G401 (cell line): ENCODE data around the gene HS6ST2. TPM values are rescaled to one million over a fixed set of nuclear protein-coding genes. Genes with fewer than 3 reads are reported as not detected.
"Not testable (repeated sequence)": the region's sequence is repeated elsewhere in the genome, so short reads cannot be mapped to it uniquely, and the experiment has no call there.

Experiments
- DNase-seq: peaks from one replicate; pipeline ENCODE4 v3.0.0-alpha.2; 2015; ENCODE audit warnings: low spot score
- in situ Hi-C: cut with HindIII; loops from 2 replicates; pipeline ENCODE4 v1.10.0; 2016; ENCODE audit warnings: low sequenced_read_pairs, mixed read lengths
- total RNA-seq: library from RNA; depleted of rRNA; stranded (reverse); fragments of >200 nt; shearing (Covaris generic); gene quantifications from 2 replicates; pipeline ENCODE4 v1.2.3, GENCODE V29; 2014

HS6ST2 gene
- total RNA-seq, 1 experiment from 2014 or later, result 103 TPM

DNA sequence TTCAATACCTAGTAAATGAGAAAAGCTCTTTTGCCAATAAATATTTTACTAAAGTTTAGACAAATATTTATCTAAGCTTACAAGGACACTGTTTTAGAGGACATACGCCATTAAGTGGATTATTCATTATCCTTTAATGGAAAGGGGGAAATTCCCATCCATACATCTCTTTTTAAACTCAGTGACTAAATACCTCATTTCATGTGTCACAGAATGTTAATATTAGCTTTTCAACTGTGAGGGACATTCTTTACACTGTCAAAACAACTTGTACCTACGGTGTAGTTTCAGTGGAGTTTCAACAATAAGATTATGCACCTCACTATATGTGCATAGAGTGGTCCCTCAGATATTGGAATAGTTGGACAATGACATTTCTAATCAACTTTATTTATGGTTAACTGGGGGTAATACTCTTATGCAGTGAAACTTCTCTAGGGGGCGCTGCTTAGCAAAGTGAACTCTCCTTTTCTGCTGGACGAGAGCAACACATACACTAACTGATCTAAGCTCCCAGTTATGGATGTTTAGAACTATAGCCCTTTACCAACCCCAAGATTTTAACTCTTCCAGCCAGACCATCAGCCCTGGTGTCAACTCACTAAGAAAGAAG lies 9.7 kb downstream of the HS6ST2 start:
- in situ Hi-C loops, result loop anchor here (25.0 kb wide), 1 partner anchor 211 kb away; no protein-coding TSS in a partner anchor
- DNase-seq, result no peak

DNA sequence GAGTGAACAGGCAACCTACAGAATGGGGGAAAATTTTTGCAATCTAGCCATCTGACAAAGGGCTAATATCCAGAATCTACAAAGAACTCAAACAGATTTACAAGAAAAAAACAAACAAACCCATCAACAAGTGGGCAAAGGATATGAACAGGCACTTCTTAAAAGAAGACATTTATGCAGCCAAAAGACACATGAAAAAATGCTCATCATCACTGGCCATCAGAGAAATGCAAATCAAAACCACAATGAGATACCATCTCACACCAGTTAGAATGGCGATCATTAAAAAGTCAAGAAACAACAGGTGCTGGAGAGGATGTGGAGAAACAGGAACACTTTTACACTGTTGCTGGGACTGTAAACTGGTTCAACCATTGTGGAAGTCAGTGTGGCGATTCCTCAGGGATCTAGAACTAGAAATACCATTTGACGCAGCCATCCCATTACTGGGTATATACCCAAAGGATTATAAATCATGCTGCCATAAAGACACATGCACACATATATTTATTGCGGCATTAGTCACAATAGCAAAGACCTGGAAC lies 13.3 kb downstream of the HS6ST2 start:
- in situ Hi-C loops, result loop anchor here (25.0 kb wide), 1 partner anchor 208 kb away; no protein-coding TSS in a partner anchor
- DNase-seq, result not testable (repeated sequence)

DNA sequence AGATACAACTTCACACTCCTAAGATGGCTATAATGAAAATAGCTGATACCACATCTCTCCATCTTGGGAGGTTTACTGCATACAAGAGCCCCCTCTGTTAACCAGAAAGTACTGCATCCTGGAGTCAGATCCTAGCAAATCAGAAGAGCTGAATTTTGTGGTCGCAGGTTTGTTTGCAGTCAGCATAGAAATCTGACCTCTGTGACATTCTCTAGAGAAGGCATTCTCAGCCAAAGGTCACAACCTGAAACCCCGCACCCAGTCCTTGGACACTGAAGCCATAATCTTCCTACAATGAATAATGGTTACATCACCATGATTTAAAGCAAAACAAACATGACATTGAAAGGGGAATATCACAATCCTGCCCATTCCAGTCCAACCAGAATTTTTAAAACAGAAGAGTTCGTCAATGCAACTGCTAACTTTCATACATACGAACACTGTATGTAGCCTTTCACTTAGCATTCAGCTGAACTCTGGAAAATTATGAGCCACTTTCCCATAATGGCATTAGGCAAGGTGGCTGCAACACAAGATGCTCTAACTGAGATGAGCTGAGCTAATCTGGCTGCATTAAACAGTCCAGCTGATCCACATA lies 17.6 kb downstream of the HS6ST2 start:
- in situ Hi-C loops, result loop anchor here (25.0 kb wide), 1 partner anchor 204 kb away; no protein-coding TSS in a partner anchor
- no peak for DNase-seq

DNA sequence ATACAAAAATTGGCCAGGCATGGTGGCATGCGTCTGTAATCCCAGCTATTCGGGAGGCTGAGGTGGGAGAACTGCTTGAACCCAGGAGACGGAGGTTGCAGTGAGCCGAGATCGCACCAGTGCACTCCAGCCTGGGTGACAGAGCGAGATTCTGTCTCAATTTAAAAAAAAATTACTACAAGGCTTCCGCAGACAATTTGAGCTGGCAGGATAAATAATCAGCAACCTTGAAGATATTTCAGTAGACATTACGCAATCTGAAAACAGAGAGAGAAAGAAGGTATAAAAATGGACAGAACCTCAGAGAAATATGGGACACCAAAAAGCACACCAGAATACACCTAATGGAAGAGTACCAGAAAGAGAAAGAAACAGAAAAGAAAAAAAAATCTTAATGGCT lies 25.3 kb downstream of the HS6ST2 start:
- DNase-seq, result no peak
- in situ Hi-C loops, result loop anchor here (25.0 kb wide), 1 partner anchor 196 kb away; no protein-coding TSS in a partner anchor

DNA sequence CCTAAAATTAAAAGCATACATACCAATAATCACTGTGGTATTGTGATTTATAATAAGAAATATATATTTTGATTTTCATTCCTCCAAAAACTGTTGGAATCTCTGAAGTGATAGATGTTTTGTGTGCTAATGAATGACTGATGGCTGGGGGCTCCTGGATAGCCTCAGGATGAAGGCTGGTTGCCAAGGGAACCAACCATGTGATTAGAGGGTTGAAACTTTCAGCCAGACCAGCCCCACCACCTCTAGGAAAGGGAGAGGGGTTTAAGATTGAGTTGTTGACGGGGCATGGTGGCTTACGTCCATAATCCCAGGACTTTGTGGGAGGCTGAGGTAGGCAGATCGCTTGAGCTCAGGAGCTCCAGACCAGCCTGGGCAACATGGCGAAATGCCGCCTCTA lies 34.0 kb downstream of the HS6ST2 start:
- no peak for DNase-seq
- in situ Hi-C loops, result no loop called here

DNA sequence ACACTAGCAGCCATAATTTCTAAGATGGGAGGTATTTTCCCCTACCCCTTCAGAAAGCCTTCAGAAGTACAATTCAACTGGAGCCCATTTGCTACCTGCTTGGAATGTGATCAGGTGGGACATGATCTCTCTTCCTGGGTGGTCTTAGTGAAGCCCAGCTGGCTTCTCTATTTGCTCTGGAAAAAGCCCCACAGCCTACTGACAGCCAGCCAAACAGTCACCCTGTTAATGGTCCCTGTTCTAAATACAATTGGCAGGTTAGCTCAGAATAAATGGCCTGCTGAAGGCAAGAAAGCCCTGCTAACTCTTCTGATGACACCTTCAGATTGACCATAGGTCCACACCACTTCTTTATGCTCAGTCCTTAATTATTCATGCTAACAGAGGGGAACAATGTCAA lies 39.9 kb downstream of the HS6ST2 start:
- in situ Hi-C loops, result no loop called here
- no peak for DNase-seq

DNA sequence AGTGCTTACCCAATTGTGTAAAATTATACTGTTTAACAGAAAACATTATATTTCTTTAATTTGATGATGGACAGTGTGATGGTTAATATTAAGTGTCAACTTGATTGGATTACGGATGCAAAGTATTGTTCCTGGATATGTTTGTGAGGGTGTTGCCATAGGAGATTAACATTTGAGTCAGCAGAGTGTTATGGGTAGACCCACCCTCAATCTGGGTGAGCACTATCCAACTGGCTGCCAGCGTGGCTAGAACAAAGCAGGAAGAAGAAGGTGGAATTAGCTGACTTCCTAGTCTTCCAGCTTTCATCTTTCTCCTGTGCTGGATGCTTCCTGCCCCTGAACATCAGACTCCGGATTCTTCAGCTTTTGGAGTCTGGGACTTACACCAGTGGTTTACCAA lies 42.1 kb downstream of the HS6ST2 start:
- in situ Hi-C loops, result no loop called here

DNA sequence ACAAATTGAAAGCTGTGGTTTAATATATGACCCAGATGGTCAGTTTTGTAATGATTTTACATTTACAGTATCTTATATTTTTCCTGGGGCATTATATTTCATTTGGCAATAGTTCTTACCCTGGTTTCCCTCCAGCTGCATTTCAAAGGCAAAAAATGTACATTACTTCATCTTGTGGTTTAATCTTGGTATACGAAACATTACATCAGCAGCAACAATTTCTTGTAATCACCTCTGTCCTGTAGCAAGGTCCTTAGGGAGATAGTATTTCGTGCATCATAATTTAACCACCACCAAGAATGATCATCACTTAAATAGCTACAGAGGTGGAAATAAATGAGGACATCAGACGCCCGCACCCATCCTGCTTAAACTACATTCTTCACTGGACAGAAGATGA lies 48.8 kb downstream of the HS6ST2 start:
- in situ Hi-C loops, result no loop called here
- DNase-seq, result no peak

More for the DNA sequence above, 42.1 kb downstream of the HS6ST2 start:
- DNase-seq, result no peak

DNA sequence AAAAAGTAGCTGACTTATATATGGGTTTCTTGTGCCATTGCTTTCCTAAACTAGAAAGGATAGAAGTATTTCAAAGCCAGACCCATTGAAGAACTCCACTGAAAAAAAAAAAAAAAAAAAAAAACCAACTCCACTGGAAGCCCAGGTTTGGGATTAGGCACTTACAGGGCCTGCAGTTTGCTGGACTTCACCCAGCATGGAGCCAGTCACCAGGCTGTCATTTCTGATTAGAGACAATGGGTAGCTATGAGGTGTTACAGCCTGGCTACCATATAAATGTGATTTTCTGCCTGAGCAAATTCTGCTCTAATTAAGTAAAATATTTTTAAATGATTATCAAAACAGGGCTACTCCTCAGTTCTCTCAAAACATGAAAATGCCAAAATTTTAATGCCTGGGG lies 49.5 kb downstream of the HS6ST2 start:
- in situ Hi-C loops, result no loop called here
- peak; percentile 14 for DNase-seq

DNA sequence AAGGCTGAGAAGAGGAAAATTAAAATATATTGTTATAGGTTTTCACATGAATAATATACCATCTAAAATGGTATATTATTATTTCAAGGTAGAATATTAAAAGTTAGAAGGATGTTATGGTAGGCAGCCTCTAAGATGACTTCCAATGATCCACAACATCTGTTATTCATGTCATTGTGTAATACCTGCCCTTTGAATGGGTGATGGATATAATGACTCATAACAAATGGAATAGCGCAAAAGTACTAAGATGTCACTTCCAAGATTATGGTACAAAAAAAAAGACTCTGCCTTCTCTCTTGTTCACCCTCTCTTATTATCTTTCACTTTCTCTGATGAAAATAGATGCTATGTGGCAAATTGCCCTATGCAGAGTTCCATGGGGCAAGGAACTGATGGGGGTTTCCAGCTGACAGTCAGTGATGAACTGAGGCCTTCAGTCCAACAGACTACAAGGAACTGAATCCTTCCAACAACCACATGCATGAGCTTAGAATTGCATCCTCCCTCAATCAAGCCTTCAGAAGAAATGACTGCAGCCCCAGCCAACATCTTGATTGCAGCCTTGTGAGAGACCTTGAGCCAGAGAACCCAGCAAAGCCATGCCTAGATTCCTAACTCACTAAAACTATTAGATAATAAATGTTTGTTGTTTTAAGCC lies 57.7 kb downstream of the HS6ST2 start:
- DNase-seq, result no peak
- in situ Hi-C loops, result no loop called here

DNA sequence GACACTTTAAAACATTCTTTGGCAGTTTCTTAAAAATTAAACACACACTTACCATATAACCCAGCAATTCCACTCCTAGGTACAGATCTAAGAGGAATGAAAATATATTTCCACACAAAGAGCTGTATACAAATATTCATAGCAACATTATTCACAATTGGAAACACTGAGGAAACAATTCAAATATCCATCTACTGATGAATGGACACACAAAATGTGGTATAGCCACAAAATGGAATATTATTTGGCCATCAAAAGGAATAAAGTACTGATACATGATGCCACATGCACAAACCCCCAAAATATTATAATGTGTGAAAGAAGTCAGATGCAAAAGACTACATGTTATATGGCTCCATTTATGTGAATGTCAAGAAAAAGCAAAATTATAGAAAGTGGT lies 70.9 kb downstream of the HS6ST2 start:
- in situ Hi-C loops, result no loop called here
- DNase-seq, result no peak

DNA sequence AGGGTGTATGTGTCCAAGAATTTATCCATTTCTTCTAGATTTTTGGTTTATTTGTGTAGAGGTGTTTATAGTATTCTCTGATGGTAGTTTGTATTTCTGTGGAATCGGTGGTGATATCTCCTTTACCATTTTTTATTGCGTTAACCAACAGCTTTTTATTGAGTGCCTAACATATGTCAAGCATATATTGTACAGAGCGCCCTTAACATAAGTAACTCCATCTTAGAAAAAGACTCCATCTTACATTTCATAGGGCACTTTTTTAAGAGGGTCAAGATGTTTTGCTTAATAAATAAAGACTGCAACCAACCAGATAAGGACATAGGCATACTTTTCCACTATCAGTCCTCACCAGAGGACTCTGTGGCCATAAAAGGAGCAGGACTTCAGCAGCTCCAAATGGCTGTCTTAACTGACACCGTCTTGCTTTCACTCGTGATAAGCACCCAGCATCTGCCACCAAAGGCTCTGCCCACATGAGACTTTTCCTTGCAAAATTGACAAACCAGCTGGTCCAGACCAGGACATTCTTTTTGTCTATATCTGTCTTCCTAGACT lies 75.0 kb downstream of the HS6ST2 start:
- in situ Hi-C loops, result no loop called here
- no peak for DNase-seq

DNA sequence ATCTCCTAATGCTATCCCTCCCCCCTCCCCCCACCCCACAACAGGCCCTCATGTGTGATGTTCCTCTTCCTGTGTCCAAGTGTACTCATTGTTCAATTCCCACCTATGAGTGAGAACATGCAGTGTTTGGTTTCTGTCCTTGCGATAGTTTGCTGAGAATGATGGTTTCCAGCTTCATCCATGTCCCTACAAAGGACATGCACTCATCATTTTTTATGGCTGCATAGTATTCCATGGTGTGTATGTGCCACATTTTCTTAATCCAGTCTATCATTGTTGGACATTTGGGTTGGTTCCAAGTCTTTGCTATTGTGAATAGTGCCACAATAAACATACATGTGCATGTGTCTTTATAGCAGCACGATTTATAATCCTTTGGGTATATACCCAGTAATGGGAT lies 77.7 kb downstream of the HS6ST2 start:
- in situ Hi-C loops, DNase-seq: not testable (repeated sequence)

DNA sequence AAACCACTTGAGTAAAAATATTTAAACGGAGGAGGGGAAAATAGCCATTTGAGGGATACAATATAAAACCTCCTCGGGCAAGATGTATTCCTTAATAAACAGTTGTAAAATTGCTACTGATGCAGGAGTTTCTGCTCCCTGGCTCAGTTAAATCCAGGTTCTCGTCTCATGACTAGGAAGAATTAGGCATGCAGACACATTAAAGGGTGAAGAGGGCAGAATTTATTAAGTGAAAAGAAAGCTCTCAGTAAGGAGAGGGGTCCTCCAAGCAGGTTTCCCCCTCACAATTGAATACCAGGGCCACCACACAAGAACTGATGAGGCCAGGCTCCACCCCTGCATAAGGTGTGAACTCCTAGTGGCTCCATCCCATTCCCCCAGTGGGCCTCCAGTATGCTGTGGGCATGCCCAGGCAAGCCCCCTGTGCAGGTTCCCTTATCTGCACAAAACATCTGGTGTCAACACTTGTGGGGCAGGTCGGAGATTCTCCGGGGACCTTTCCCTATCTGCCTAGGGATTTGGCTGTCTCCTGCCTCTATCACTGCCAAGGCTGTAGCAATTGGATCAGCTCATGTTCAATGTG lies 80.4 kb downstream of the HS6ST2 start:
- in situ Hi-C loops, result no loop called here
- DNase-seq, result no peak

DNA sequence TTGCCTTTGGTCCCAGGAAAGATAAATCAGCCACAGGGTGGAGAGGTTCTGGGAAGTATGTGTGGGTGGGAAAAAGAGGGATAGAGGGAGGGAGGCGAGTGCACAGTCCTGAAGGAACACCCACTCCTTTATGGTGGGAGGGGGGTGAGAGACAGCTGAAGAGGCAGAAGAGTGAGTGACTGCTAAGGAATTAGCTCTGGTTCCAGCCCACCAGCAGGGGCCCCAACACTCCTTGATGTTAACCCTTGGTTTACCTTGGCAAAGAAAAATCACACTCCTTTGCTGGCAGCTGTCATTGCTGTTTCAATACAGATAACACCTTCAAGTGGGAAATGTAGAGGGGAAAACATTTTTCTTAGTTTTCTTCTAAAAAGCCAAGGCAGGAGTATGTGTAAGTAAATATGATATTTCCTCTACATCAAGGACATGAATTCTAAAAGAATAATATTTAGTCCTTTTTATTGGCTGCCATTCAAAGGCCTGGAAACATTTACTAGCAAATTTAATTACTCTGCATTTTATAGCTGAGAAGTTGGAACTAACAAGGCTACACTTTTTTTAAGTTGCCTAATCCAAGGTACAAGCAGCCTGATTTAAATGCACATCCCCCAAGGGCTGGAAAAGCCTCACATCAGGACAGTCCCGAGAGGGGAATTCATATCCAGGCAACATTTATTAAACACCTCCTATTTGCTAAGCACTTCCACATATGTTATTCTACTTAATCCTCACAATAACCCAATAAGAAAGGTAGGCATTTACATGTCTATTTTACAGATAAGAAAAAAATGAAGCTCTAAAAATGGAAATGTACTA lies 81.7 kb downstream of the HS6ST2 start:
- in situ Hi-C loops, result no loop called here
- peak; percentile 19 for DNase-seq

DNA sequence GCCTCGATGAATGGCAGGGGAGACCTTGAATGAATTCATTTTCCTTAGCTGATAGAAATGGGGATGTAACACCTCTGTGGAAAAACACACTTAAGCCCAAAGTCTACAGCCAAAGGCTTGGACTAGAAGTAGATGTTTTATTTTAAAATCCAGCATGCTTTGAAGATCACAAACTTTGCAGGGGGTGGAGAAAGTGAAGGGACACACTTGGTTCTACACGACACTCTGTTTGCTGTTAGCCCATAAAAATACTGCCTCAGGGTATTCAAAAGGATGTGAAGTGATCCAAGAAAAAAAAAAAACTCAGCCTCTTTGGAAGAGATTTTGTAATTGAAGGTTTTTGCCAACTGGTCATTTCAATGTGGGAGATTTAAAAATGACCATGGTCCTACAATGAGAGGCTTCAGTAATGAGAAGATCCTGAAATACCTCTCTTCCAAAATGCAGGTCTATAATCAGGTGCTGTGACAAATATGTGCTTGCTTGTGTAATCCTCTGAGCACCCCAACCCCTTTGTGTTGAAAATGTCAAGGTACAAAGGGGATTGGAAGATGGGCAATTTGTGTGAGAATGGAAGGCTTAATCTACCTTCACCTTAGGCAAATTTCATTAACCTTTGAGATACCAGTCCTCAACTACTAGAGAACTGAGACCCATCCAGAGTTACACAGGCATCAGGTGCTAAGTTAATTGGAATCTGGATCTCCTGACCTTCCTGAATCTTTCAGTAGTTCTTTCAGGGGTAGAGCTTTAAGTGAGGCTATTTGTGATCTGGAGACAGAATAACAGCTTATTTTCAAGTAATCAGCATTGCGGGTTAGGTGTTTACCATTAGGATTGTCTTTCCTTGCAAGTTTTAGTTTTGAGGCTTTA lies 82.5 kb downstream of the HS6ST2 start:
- DNase-seq, result peak; percentile 14
- in situ Hi-C loops, result no loop called here

DNA sequence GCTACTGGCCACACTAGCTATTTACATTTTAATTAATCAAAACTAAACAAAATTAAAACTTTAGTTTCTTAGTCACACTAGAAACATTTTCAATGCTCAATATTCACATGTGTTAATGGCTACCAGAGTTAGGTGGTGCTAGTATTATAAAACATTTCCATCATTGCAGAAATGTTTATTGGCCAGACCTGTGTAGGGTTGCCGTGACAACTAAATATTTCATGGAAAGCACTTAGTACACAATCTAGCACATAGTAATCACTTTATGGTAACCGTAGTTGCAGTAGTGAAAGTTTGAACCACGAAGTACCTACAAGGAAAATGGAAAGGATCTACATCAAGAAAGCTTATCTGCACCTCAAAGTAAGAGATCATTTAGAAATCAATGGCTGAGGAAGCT lies 95.9 kb downstream of the HS6ST2 start:
- DNase-seq, result no peak
- in situ Hi-C loops, result no loop called here

DNA sequence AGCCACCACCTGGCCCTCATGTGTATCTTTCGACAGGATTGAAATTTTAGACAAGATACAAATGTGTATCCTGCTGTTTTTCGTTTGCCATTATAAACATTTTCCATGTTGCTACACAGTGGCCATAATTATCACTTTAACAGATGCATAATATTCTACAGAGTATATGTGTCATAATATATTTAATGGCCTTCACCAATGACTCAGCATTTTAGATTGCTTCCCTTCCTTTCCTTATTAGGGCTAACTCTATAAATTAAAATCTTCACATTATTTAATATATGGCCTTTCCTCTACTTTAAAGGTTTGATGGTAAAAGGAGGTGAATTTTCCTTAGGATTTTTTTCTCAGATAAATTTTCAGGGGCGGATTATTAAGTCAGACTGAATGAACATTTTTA lies 97.4 kb downstream of the HS6ST2 start:
- in situ Hi-C loops, result no loop called here
- no peak for DNase-seq
